ENCODE measurements around the gene LZTR1.

- TF ChIP-seq CTCF (IDR thresholded peaks at IDR 0.05; ENCODE audit: extremely low read depth in 1 of 2, insufficient read depth in 1 of 2, low read depth in 1 of 2, low read length in 2 of 2) (no peak), POLR2A (IDR thresholded peaks at IDR 0.05; ENCODE audit: low read depth, low read length) (no peak), GATA2 (IDR thresholded peaks at IDR 0.05; ENCODE audit: insufficient read depth, insufficient read length, low read depth, low read length) (no peak), POLR2AphosphoS5 (IDR thresholded peaks at IDR 0.05; ENCODE audit: insufficient read depth, low read depth, low read length) (no peak), MYC (IDR thresholded peaks at IDR 0.05; ENCODE audit: low read depth, low read length) (no peak), MAX (IDR thresholded peaks at IDR 0.05; ENCODE audit: insufficient read depth, insufficient read length) (no peak), EZH2 (IDR thresholded peaks at IDR 0.05; ENCODE audit: borderline replicate concordance, low read depth, low read length, severe bottlenecking) (no peak), JUN (IDR thresholded peaks at IDR 0.05; ENCODE audit: borderline replicate concordance, insufficient read depth, insufficient read length, low read depth) (no peak)
Measured at GRCh38 chr22:20973634-20974286, 8.3 kb upstream of the LZTR1 start.

Data from endothelial cell of umbilical vein (primary cell).